Right lobe of liver (tissue), 6 donors: ENCODE data around the gene ZBTB48. TPM values are rescaled to one million over a fixed set of nuclear protein-coding genes. Genes with fewer than 3 reads are reported as not detected.

ENCODE experiments used
- ATAC-seq, 4 donors: fragments of 200-7000 bp; cut with Tn5 transposase; one replicate each; pipeline ENCODE4 v1.9.1; 2020; ENCODE audit warnings: mild to moderate bottlenecking in 4 of 4, moderate library complexity in 4 of 4
- DNase-seq, 3 donors: peaks; one replicate each; pipeline ENCODE4 v3.0.0-alpha.2; 2020
- H3K27ac ChIP-seq, 3 donors: fragments of 200-600 bp; one replicate each; pipeline ENCODE4 v1.8.0; 2022
- H3K27me3 ChIP-seq, 2 donors: fragments of 200-600 bp; one replicate each; pipeline ENCODE4 v1.8.0; 2022
- H3K36me3 ChIP-seq, 4 donors: fragments of 200-600 bp; sonication (generic) in 1 of 4; one replicate each; pipeline versions ENCODE4 v1.5.1 to v1.8.0; 2017 to 2022; ENCODE audit warnings: control low read depth in 1 of 4
- H3K4me1 ChIP-seq, 4 donors: fragments of 200-600 bp; sonication (generic) in 1 of 4; one replicate each; pipeline versions ENCODE4 v1.5.1 to v1.8.0; 2017 to 2022; ENCODE audit warnings: control low read depth in 1 of 4
- H3K4me3 ChIP-seq, 3 donors: fragments of 200-600 bp; one replicate each; pipeline ENCODE4 v1.8.0; 2022
- H3K9me3 ChIP-seq, 4 donors: fragments of 200-600 bp; sonication (generic) in 1 of 4; one replicate each; pipeline versions ENCODE4 v1.5.1 to v1.8.0; 2017 to 2022; ENCODE audit warnings: control low read depth in 1 of 4
- POLR2A ChIP-seq: fragments of 450-650 bp; IDR thresholded peaks from one replicate; pipeline ENCODE4 v1.6.1; 2017; ENCODE audit warnings: antibody characterized with exemption, mild to moderate bottlenecking
- WGBS: methylation state at CpG from one replicate; pipeline ENCODE4 v1.1.6; 2018; ENCODE audit warnings: low coverage, low lambda C conversion rate; ENCODE audit not compliant: insufficient coverage; ENCODE audit errors: missing lambda C conversion rate; 5-methylcytosine and 5-hydroxymethylcytosine counted together
- intact Hi-C, 2 donors: fragments of 100-400 bp; cut with DNase I; formaldehyde crosslinking; loops; one replicate each; pipeline versions ENCODE4 v1.11.2 to v1.14.1; 2022
- total RNA-seq, 6 experiments: library from RNA; depleted of rRNA in 2 of 6; stranded (reverse); fragments of >200 nt in 2 of 6; fragmentation: NEBNext Ultra II Directional in 3 of 6; extraction: Animal tissue kit (Norgen Biotek cat#: 25700) in 3 of 6; gene quantifications; one replicate each; pipeline versions ENCODE4 v1.1.0 to v1.2.4, GENCODE V29; 2016 to 2023
- TF ChIP-seq, protein P1 (sequence below), 4 donors: fragments of 200-600 bp in 3 of 4; fragments of 450-650 bp in 1 of 4; IDR thresholded peaks; one replicate each; pipeline versions ENCODE4 v1.5.1 to v1.8.0; 2016 to 2022; ENCODE audit warnings: antibody characterized with exemption in 4 of 4, mild to moderate bottlenecking in 2 of 4
- donor health status: DM: no; HTN: yes; CAD: no.
- donor health status: DM: no; HTN: no; CAD: no.
- donor health status: DM: no; HTN: no; CAD: no.
- donor health status: DM: no; HTN: yes; CAD: no.
- donor health status: DM: no; HTN: yes; CAD: no.

The ZBTB48 gene
- total RNA-seq, 6 experiments from 2014 or later, result 5.9 to 43.1 (median 19.5) TPM

DNA sequence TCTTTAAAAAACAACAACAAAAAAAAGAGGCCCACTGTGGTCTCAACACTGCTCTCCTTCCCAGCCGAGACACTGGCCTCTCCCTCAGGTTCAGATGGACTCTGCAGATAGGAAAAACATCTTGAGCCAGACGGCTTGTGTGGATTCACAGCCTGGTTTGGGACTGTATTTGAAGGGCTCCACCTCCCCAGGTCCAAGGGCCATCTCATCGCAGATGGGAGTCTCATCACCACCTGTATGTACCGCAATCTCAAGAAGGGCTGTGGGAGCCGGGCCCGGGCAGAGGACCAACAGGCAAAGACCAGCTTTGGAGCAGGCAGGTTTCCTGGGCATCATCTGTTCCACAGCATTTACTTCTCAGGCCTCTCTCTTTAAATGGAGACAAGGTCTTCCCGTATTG, 10.3 kb downstream of the ZBTB48 start:
- peaks cover 0 to 65% (median 27%) of the 10 kb centered on the region in 4 donors for H3K36me3 ChIP-seq
- H3K27ac ChIP-seq, result no peak overlapping the region
- intact Hi-C loops, result no loop called here
- no peak overlapping the region for H3K4me3 ChIP-seq
- WGBS, result 59% methylated on average over 3 of the region's 7 CpGs
- no peaks in the 10 kb centered on the region for H3K9me3 ChIP-seq
- no peaks in the 10 kb centered on the region for H3K27me3 ChIP-seq
- H3K4me1 ChIP-seq, result no peaks in the 10 kb centered on the region
- DNase-seq, result no peak
- ATAC-seq, result no peak
- TF ChIP-seq, protein P1, sequence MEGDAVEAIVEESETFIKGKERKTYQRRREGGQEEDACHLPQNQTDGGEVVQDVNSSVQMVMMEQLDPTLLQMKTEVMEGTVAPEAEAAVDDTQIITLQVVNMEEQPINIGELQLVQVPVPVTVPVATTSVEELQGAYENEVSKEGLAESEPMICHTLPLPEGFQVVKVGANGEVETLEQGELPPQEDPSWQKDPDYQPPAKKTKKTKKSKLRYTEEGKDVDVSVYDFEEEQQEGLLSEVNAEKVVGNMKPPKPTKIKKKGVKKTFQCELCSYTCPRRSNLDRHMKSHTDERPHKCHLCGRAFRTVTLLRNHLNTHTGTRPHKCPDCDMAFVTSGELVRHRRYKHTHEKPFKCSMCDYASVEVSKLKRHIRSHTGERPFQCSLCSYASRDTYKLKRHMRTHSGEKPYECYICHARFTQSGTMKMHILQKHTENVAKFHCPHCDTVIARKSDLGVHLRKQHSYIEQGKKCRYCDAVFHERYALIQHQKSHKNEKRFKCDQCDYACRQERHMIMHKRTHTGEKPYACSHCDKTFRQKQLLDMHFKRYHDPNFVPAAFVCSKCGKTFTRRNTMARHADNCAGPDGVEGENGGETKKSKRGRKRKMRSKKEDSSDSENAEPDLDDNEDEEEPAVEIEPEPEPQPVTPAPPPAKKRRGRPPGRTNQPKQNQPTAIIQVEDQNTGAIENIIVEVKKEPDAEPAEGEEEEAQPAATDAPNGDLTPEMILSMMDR (IDR thresholded peaks at IDR 0.05), result no peak
- no peak for TF ChIP-seq POLR2A

DNA sequence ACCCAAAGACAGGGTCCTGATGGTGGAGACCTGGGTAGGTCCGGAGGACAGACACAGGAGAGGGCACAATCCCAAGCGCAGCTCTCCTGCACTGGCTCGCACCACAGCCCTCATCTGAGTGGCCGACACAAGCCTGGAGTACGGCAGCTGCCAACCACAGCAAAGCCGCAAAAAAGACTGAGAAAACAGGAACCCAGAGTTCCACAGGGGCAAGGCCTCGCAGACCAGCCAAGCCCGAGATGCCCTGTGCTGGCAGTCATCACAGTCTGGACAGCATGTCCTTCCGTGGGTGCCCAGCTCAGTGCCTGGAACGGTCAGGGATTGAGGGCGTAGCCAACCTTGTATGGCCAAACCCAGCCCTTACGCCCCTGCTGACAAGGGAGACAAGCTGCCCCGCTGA, 11.4 kb downstream of the ZBTB48 start:
- Histone ChIP-seq H3K27me3 (no peaks in the 10 kb centered on the region), H3K9me3 (no peaks in the 10 kb centered on the region), H3K27ac (no peak overlapping the region), H3K4me1 (peaks cover 0 to under 1% (median 0%) of the 10 kb centered on the region in 4 donors), H3K36me3 (peaks cover 0 to 77% (median 37%) of the 10 kb centered on the region in 4 donors), H3K4me3 (no peak overlapping the region)
- ATAC-seq, result peak in 3 of 4 donors; percentile 1 to 6 (median 6)
- WGBS, result no CpG with 5 or more reads among the region's 13 CpGs
- TF ChIP-seq POLR2A, result no peak
- TF ChIP-seq, protein P1 (IDR thresholded peaks at IDR 0.05), result no peak
- intact Hi-C loops, result no loop called here
- no peak for DNase-seq

DNA sequence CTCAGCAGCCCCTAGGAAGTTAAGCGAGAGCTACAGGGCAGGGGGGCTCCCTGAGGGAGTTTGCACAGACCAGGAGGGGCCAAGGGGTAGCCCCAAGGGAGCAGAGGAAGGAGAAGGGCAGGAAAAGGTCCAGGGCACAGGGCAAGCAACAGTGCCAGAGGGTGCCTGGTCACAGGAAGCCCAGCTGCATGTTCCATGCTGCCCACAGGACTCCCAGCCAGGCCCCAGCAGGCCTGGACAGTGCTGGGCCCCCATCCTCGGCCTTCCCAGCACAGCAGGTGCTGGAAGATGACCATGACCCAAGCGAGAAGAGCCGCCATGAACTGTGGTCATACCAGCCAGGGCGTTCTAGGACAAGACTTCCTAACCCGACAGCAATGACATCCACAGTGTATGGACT, 11.8 kb downstream of the ZBTB48 start:
- ATAC-seq (peak in 1 of 4 donors; percentile 1), DNase-seq (no peak)
- Histone ChIP-seq H3K27ac (no peak overlapping the region), H3K27me3 (no peaks in the 10 kb centered on the region), H3K9me3 (no peaks in the 10 kb centered on the region), H3K36me3 (peaks cover 0 to 81% (median 41%) of the 10 kb centered on the region in 4 donors), H3K4me3 (no peak overlapping the region), H3K4me1 (peaks cover 0 to 5% (median 0%) of the 10 kb centered on the region in 4 donors)
- intact Hi-C loops, result no loop called here
- no peak for TF ChIP-seq POLR2A
- TF ChIP-seq, protein P1 (IDR thresholded peaks at IDR 0.05), result no peak
- WGBS, result 80% methylated on average over 1 of the region's 6 CpGs

DNA sequence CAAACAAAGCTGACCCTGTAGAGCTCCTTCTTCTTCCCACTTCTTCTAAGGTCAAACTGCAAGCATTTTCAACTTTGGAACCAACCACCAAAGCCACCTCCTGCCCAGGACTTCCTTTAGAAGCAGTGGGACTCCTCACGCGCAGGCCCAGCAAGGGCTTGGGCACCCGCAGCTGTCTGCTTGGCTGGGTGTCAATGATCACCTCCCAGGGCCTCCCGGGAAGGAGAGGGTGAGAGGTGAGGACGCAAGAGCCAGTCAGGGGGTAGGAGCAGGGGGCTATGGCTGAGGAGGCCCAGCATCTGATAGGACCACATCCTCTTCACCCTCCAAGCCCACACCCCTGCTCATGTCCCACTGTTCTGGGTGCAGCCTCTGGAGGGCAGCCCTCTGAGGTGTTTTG, 12.6 kb downstream of the ZBTB48 start:
- intact Hi-C loops, result no loop called here
- Histone ChIP-seq H3K36me3 (peaks cover 0 to 89% (median 45%) of the 10 kb centered on the region in 4 donors), H3K9me3 (no peaks in the 10 kb centered on the region), H3K27me3 (no peaks in the 10 kb centered on the region), H3K4me3 (no peak overlapping the region), H3K27ac (no peak overlapping the region), H3K4me1 (peaks cover 0 to 13% (median 1%) of the 10 kb centered on the region in 4 donors)
- TF ChIP-seq, protein P1 (IDR thresholded peaks at IDR 0.05), result no peak
- no peak for TF ChIP-seq POLR2A
- ATAC-seq (no peak), DNase-seq (no peak)
- WGBS, result 40% methylated on average over 1 of the region's 5 CpGs
